Thoracic aorta (tissue), 2 donors: ENCODE data around the gene BRWD1. TPM values are rescaled to one million over a fixed set of nuclear protein-coding genes. Genes with fewer than 3 reads are reported as not detected.

ENCODE experiments used
- ATAC-seq: fragments of 150-250 bp; one replicate; pipeline ENCODE4 v1.8.0; 2017; ENCODE audit warnings: low read depth; ENCODE audit not compliant: insufficient number of reproducible peaks, low FRiP score
- DNase-seq: peaks from one replicate; pipeline ENCODE4 v3.0.0-alpha.2; 2020; ENCODE audit warnings: low spot score
- H3K27ac ChIP-seq, 2 donors: fragments of 200-600 bp; sonication (generic); 1 replicate in 1 of 2; 2 replicates in 1 of 2; pipeline ENCODE4 v1.5.1; 2016; ENCODE audit warnings: mild to moderate bottlenecking in 2 of 2, moderate library complexity in 2 of 2
- H3K27me3 ChIP-seq: fragments of 200-600 bp; sonication (generic); replicated peaks from 2 replicates; pipeline ENCODE4 v1.6.0; 2016; ENCODE audit warnings: mild to moderate bottlenecking; ENCODE audit not compliant: insufficient read depth
- H3K36me3 ChIP-seq: fragments of 200-600 bp; sonication (generic); one replicate; pipeline ENCODE4 v1.5.1; 2016
- H3K4me1 ChIP-seq, 2 donors: fragments of 200-600 bp; sonication (generic); 1 replicate in 1 of 2; 2 replicates in 1 of 2; pipeline versions ENCODE4 v1.5.1 to v1.6.0; 2016; ENCODE audit warnings: low read depth in 2 of 2, mild to moderate bottlenecking in 1 of 2; ENCODE audit not compliant: control insufficient read depth in 1 of 2
- H3K4me3 ChIP-seq: fragments of 200-600 bp; sonication (generic); 2 replicates; pipeline ENCODE4 v1.5.1; 2016; ENCODE audit warnings: mild to moderate bottlenecking
- H3K9me3 ChIP-seq: fragments of 200-600 bp; sonication (generic); 2 replicates; pipeline ENCODE4 v1.5.1; 2016
- CTCF ChIP-seq: fragments of 200-600 bp; sonication (generic); IDR thresholded peaks from one replicate; pipeline ENCODE4 v1.5.1; 2019; ENCODE audit warnings: antibody characterized with exemption
- total RNA-seq, 2 donors: library from RNA; depleted of rRNA; stranded (reverse); fragments of >200 nt; gene quantifications; one replicate each; pipeline versions ENCODE4 v1.1.0 to v1.2.3, GENCODE V29; 2016

Gene BRWD1
- total RNA-seq, 2 donors from 2014 or later: 56.0 to 81.6 TPM

- TF ChIP-seq CTCF: peak; percentile 18
- no peak overlapping the region for H3K27ac ChIP-seq
- H3K36me3 ChIP-seq: peaks cover 26% of the 10 kb centered on the region
- DNase-seq: no peak
- H3K9me3 ChIP-seq: no peaks in the 10 kb centered on the region
- no peak overlapping the region for H3K4me3 ChIP-seq
- H3K4me1 ChIP-seq: peaks cover 0 to 11% of the 10 kb centered on the region in 2 donors
- H3K27me3 ChIP-seq: no peaks in the 10 kb centered on the region
- ATAC-seq: no peak
Observed at GRCh38 chr21:39204134-39204533, 109.3 kb downstream of the BRWD1 start.

GRCh38 chr21:39198800-39199199 is 114.6 kb downstream of the BRWD1 start:
- Histone ChIP-seq H3K9me3 (no peaks in the 10 kb centered on the region), H3K27ac (no peak overlapping the region), H3K4me3 (no peak overlapping the region), H3K27me3 (no peaks in the 10 kb centered on the region), H3K36me3 (peaks cover 30% of the 10 kb centered on the region), H3K4me1 (no peaks in the 10 kb centered on the region)
- no peak for ATAC-seq
- no peak for TF ChIP-seq CTCF
- no peak for DNase-seq

GRCh38 chr21:39197448-39198233 is 115.8 kb downstream of the BRWD1 start:
- no peaks in the 10 kb centered on the region for H3K9me3 ChIP-seq
- H3K36me3 ChIP-seq: peaks cover 30% of the 10 kb centered on the region
- no peaks in the 10 kb centered on the region for H3K27me3 ChIP-seq
- TF ChIP-seq CTCF: no peak
- H3K27ac ChIP-seq: no peak overlapping the region
- no peak overlapping the region for H3K4me3 ChIP-seq
- no peak for ATAC-seq
- no peak for DNase-seq
- no peaks in the 10 kb centered on the region for H3K4me1 ChIP-seq

- H3K27ac ChIP-seq: no peak overlapping the region
- no peaks in the 10 kb centered on the region for H3K4me1 ChIP-seq
- no peak for DNase-seq
- no peaks in the 10 kb centered on the region for H3K27me3 ChIP-seq
- H3K9me3 ChIP-seq: no peaks in the 10 kb centered on the region
- H3K4me3 ChIP-seq: no peak overlapping the region
- no peak for ATAC-seq
- H3K36me3 ChIP-seq: peaks cover 27% of the 10 kb centered on the region
- no peak for TF ChIP-seq CTCF
Observed at GRCh38 chr21:39196838-39197237, 116.6 kb downstream of the BRWD1 start.

- Histone ChIP-seq H3K27ac (no peak overlapping the region), H3K4me1 (no peaks in the 10 kb centered on the region), H3K9me3 (no peaks in the 10 kb centered on the region), H3K4me3 (no peak overlapping the region), H3K36me3 (peaks cover 27% of the 10 kb centered on the region), H3K27me3 (no peaks in the 10 kb centered on the region)
- ATAC-seq (no peak), DNase-seq (no peak)
- TF ChIP-seq CTCF: no peak
Observed at GRCh38 chr21:39196310-39196709, 117.1 kb downstream of the BRWD1 start.
